Thymus (tissue), 14 donors: Measurements from ENCODE around the gene AMY2B. TPM values are rescaled to one million over a fixed set of nuclear protein-coding genes. Genes with fewer than 3 reads are reported as not detected.
"Not testable (repeated sequence)": the region's sequence is repeated elsewhere in the genome, so short reads cannot be mapped to it uniquely, and the experiment has no call there.

Experiments used
- DNase-seq, 9 donors: peaks; one replicate each; pipeline ENCODE4 v3.0.0-alpha.2; 2013; ENCODE audit warnings: low spot score in 9 of 9, low read depth in 6 of 9, missing footprints in 1 of 9
- H3K27ac ChIP-seq, 2 donors: one replicate each; pipeline ENCODE4 v1.5.1; 2013; ENCODE audit warnings: control low read depth in 1 of 2, low read depth in 1 of 2, low read length in 1 of 2, mild to moderate bottlenecking in 1 of 2, moderate library complexity in 1 of 2
- H3K27me3 ChIP-seq, 2 donors: one replicate each; pipeline ENCODE4 v1.5.1; 2013; ENCODE audit warnings: low read length in 1 of 2; ENCODE audit not compliant: control insufficient read depth in 2 of 2, insufficient read depth in 1 of 2
- H3K36me3 ChIP-seq, 2 donors: one replicate each; pipeline ENCODE4 v1.5.1; 2013; ENCODE audit warnings: low read length in 1 of 2, mild to moderate bottlenecking in 1 of 2, moderate library complexity in 1 of 2; ENCODE audit not compliant: control insufficient read depth in 2 of 2, insufficient read depth in 2 of 2
- H3K4me1 ChIP-seq, 2 donors: one replicate each; pipeline ENCODE4 v1.5.1; 2013; ENCODE audit warnings: low read length in 2 of 2; ENCODE audit not compliant: control insufficient read depth in 2 of 2, insufficient read depth in 2 of 2
- H3K4me3 ChIP-seq, 2 donors: one replicate each; pipeline ENCODE4 v1.5.1; 2013; ENCODE audit warnings: low read length in 2 of 2, control low read depth in 1 of 2, mild to moderate bottlenecking in 1 of 2
- H3K9me3 ChIP-seq, 2 donors: one replicate each; pipeline ENCODE4 v1.5.1; 2013; ENCODE audit warnings: low read length in 1 of 2, mild to moderate bottlenecking in 1 of 2; ENCODE audit not compliant: control insufficient read depth in 2 of 2, insufficient read depth in 1 of 2
- WGBS: extraction: QIAGEN DNeasy Blood & Tissue Kit; methylation state at CpG from one replicate; pipeline ENCODE4 v1.1.7; 2013; 5-methylcytosine and 5-hydroxymethylcytosine counted together
- long read RNA-seq, 10 donors: transcript quantifications; one replicate each; lab custom pipeline, GENCODE V29; 2026
- polyA plus RNA-seq: library from polyadenylated mRNA; stranded (reverse); fragments of 200-250 nt; gene quantifications from one replicate; pipeline ENCODE4 v1.2.3, GENCODE V29; 2013
- total RNA-seq: library from RNA; stranded (reverse); fragments of 120-200 nt; gene quantifications from one replicate; pipeline ENCODE4 v1.2.4, GENCODE V29; 2013
- donor health status: healthy.

The AMY2B gene
- 12.5 TPM for total RNA-seq
- polyA plus RNA-seq: 83.9 TPM
- long read RNA-seq, donor 1: 0 reads
- long read RNA-seq, donor 2, full-length matches to known transcripts: 3 of 3 reads
- long read RNA-seq, donor 2, partial matches to known transcripts: 0 of 3 reads
- long read RNA-seq, donor 2, other reads (novel, unspliced or antisense): 0 of 3 reads
- long read RNA-seq, donor 3, partial matches to known transcripts: 0 of 1 reads
- long read RNA-seq, donor 3, other reads (novel, unspliced or antisense): 0 of 1 reads
- long read RNA-seq, donor 4: 0 reads
- long read RNA-seq, donor 5, partial matches to known transcripts: 0 of 2 reads
- long read RNA-seq, donor 5, other reads (novel, unspliced or antisense): 0 of 2 reads
- long read RNA-seq, donor 6, full-length matches to known transcripts: 4 of 4 reads
- long read RNA-seq, donor 6, partial matches to known transcripts: 0 of 4 reads
- long read RNA-seq, donor 6, other reads (novel, unspliced or antisense): 0 of 4 reads
- long read RNA-seq, donor 7: 0 reads
- long read RNA-seq, donor 8: 0 reads
- long read RNA-seq, donor 9, partial matches to known transcripts: 0 of 2 reads
- long read RNA-seq, donor 9, other reads (novel, unspliced or antisense): 0 of 2 reads
- long read RNA-seq, donor 10: 0 reads

DNA sequence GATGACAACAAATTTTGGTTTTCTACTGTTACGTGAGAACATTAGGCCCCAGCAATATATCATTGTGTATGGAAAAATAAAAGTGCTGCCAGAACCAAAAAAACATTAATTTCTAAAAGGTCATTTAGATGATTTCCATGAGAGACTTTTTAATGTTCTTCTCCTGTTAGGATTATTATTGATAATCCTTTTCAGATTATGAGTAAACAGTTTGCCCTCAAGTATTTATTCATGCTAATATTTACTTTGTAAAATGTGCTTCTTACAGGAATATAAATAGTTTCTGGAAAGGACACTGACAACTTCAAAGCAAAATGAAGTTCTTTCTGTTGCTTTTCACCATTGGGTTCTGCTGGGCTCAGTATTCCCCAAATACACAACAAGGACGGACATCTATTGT lies at the start of gene AMY2B:
Gene AMY2B, plus strand, starts transcription at position 301 of the 400 bp plus-strand sequence. Its CDS starts 14 bp downstream, at position 315.
- H3K36me3 ChIP-seq, H3K4me1 ChIP-seq, H3K4me3 ChIP-seq, DNase-seq, H3K27ac ChIP-seq, H3K9me3 ChIP-seq, H3K27me3 ChIP-seq: not testable (repeated sequence)
- 100% methylated on average over 2 of the region's 2 CpGs for WGBS

DNA sequence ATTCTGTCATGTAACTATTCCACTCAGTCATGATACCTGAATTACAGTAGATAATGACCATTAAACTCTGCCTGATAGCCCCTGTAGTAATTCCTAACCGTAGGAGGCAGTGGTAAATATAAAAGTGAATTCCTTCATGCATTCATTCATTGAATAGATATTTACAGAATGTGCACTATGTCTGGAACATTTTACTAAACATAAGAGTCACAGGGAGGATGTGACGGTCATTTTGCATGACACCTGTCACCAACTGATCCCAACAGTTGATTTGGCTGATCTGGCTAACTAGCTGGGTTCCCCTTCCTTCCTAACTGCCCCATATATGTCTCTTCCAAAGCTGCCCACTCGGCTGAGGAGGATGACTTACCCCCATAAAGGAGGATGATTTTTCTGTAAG lies 48.0 kb upstream of the AMY2B start:
- Histone ChIP-seq H3K4me1 (peaks cover 3 to 8% of the 10 kb centered on the region in 2 donors), H3K36me3 (no peaks in the 10 kb centered on the region), H3K27me3 (no peaks in the 10 kb centered on the region), H3K4me3 (no peak overlapping the region), H3K27ac (no peak overlapping the region), H3K9me3 (peaks cover 0 to 3% of the 10 kb centered on the region in 2 donors)
- WGBS: 97% methylated on average over 3 of the region's 3 CpGs
- no peak for DNase-seq

DNA sequence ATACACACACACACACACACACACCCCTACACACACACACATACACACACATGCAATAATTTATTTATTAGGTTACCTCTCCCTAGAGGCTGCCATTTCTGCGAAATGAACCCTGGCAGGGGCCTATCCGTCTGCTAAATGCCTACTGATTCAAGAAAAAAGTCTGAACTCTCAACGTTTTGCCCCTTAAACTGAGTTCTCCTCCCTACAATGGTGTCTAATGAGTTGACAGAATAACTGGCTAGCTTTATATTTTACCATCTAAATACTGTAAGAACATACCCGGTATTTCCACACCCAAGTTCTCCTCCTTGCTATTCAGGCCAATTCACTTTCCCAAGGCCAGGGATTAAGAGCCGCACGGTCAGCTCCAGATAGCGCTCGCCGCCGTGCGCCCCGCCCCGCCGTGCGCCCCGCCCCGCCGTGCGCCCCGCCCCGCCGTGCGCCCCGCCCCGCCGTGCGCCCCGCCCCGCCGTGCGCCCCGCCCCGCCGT lies 46.2 kb upstream of the AMY2B start:
- H3K36me3 ChIP-seq: peaks cover 3 to 6% of the 10 kb centered on the region in 2 donors
- peak; percentile 16 to 65 (median 33) for DNase-seq
- H3K4me3 ChIP-seq: peak overlapping the region; percentile 37 to 97
- WGBS: 6% methylated on average over 16 of the region's 34 CpGs
- H3K9me3 ChIP-seq: peaks cover 0 to 3% of the 10 kb centered on the region in 2 donors
- no peaks in the 10 kb centered on the region for H3K27me3 ChIP-seq
- peaks cover 3 to 8% of the 10 kb centered on the region in 2 donors for H3K4me1 ChIP-seq
- H3K27ac ChIP-seq: no peak overlapping the region

DNA sequence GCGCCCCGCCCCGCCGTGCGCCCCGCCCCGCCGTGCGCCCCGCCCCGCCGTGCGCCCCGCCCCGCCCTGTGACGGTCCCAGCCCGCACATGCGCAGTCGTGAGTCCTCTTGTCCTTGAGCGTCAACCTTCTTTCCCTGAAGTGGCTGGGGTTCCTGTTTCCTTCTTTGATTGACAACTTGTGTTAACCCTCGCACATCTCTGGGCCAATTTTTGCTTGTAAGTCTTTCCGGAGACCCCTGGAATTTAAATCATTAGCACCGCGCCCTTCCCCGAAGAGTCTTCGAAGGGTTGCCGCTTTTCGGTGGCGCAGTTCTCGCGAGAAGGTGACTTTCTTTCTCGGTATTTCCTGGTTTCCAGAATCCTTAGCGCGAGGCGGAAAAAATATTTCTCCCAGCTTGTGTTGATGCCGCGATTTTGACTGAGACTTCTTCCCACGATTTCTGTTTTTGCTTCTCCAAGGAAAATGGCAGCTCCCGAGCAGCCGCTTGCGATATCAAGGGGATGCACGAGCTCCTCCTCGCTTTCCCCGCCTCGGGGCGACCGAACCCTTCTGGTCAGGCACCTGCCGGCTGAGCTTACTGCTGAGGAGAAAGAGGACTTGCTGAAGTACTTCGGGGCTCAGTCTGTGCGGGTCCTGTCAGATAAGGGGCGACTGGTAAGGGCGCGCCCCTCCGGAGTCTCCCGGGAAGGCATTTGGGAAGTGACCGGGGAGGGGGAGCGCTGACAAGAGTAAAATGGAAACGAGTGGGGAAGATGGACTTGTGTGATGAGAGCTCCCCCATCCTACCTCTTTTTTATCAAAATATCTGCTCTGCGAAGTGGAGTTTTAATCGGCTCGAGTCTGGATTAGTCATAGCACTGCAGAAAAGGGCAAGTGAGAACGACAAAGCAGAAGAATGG lies 45.5 kb upstream of the AMY2B start, which contains the start of gene RNPC3:
Gene RNPC3, plus strand, starts transcription at position 93 of the 901 bp plus-strand sequence. Its CDS starts 372 bp downstream, at position 465.
- Histone ChIP-seq H3K4me3 (peak within 1 kb of the TSS; percentile 69 to 97), H3K4me1 (peaks cover 3 to 8% of the 10 kb centered on the region in 2 donors), H3K36me3 (peaks cover 3 to 11% of the 10 kb centered on the region in 2 donors), H3K27ac (peak within 1 kb of the TSS; percentile 97 to 98), H3K9me3 (peaks cover 0 to 3% of the 10 kb centered on the region in 2 donors), H3K27me3 (no peaks in the 10 kb centered on the region)
- under 1% methylated on average over 59 of the region's 62 CpGs for WGBS
- peak; percentile 84 to 97 (median 90) for DNase-seq

DNA sequence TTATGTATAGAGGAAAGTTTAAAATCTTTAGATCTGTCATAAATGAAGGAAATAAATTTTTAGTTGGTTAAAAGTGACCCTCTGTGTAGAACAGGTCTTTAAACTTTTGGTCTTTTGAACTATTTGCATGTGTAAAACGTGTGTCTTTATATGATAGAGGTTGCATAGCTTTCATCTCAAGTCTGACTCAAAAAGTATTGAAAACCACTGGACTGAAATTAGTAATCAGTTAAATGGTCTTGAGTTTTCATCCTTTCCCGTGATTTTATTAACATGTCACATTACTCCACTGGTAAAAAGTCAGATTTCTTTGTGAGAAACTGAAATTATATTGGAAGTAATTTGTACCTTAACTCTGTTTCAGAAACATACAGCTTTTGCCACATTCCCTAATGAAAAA lies 44.1 kb upstream of the AMY2B start:
- peaks cover 3 to 11% of the 10 kb centered on the region in 2 donors for H3K36me3 ChIP-seq
- DNase-seq: no peak
- no peaks in the 10 kb centered on the region for H3K27me3 ChIP-seq
- H3K4me3 ChIP-seq: peak overlapping the region in 1 of 2 donors; percentile 69
- peaks cover 3 to 8% of the 10 kb centered on the region in 2 donors for H3K4me1 ChIP-seq
- 81% methylated on average over 2 of the region's 2 CpGs for WGBS
- H3K27ac ChIP-seq: no peak overlapping the region
- peaks cover 0 to 3% of the 10 kb centered on the region in 2 donors for H3K9me3 ChIP-seq

DNA sequence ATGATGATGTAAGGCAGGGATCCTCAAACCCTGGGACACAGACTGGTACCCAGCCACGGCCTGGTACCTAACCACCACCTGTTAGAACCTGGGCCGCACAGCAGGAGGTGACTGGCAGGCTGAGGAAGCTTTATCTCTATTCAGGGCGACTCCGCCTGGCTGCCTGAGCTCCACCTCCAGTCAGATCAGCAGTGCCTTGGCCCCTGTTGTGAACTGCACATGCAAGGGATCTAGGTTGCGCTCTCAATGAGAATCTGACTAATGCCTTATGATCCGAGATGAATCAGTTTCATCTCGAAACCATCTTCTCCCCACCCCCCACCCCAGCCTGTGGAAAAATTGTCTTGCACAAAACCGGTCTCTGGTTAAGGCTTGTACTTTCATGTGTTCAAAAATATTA lies 41.6 kb upstream of the AMY2B start:
- WGBS: 91% methylated on average over 8 of the region's 8 CpGs
- Histone ChIP-seq H3K36me3 (peaks cover 3 to 11% of the 10 kb centered on the region in 2 donors), H3K4me3 (no peak overlapping the region), H3K4me1 (peaks cover 3 to 6% of the 10 kb centered on the region in 2 donors), H3K27me3 (no peaks in the 10 kb centered on the region), H3K9me3 (peaks cover 0 to 3% of the 10 kb centered on the region in 2 donors), H3K27ac (no peak overlapping the region)
- DNase-seq: no peak

DNA sequence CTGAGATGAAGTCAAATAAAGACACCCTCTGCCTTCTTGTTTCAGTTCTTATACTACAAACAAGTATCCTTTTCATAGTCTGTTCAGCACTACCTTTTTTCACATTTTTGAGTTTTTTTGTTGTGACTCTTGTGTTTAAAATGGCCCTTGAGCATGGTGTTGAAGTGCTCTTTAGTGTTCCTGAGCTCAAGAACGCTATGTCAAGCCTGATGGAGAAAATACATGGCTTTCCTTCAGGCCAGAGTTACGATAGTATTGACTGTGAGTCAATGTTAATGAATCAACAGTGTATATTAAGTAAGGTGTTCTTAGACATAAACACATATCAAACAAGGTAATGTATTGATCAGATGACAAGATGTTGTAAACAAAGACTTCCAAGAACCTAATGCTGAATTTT lies 33.2 kb upstream of the AMY2B start:
- Histone ChIP-seq H3K27me3 (no peaks in the 10 kb centered on the region), H3K36me3 (peaks cover 14 to 54% of the 10 kb centered on the region in 2 donors), H3K4me3 (no peak overlapping the region), H3K27ac (no peak overlapping the region), H3K9me3 (no peaks in the 10 kb centered on the region), H3K4me1 (no peaks in the 10 kb centered on the region)
- WGBS: 97% methylated on average over 2 of the region's 2 CpGs
- DNase-seq: no peak

DNA sequence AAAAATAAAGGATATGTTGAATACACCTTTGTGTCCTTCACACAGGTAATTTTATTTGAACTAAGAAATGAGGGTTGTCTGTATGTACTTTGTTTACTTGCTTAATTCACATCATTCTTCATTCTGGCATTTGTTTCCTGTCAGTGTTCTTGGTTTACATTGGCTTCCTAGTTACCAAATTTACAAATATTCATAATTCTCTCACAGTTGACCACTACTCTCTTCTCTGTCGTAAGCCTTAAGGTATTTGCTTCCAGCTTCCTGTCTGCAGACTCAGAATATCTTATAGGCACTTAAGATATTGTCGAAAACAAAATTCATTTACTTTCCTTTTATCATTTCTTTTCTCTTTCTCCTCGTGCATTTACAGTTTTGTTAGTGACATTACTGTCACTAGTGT lies 30.0 kb upstream of the AMY2B start:
- no peak for DNase-seq
- H3K27ac ChIP-seq: no peak overlapping the region
- H3K27me3 ChIP-seq: no peaks in the 10 kb centered on the region
- peaks cover 15 to 49% of the 10 kb centered on the region in 2 donors for H3K36me3 ChIP-seq
- 97% methylated on average over 3 of the region's 3 CpGs for WGBS
- H3K9me3 ChIP-seq: no peaks in the 10 kb centered on the region
- H3K4me1 ChIP-seq: no peaks in the 10 kb centered on the region
- no peak overlapping the region for H3K4me3 ChIP-seq
